GM21576 (cell line): Measurements from ENCODE around the gene LRRC74B.
A peak's percentile ranks its signal among the peaks of the same experiment; 100 is the strongest.

Source experiments
- ATAC-seq: cut with Tn5 transposase; IDR thresholded peaks from one replicate; pipeline ENCODE4 v1.9.1; 2021; ENCODE audit warnings: mild to moderate bottlenecking, moderate library complexity; ENCODE audit not compliant: unreplicated experiment

Gene LRRC74B

GRCh38 chr22:21013657-21014201, 32.0 kb upstream of the LRRC74B start:
- no peak for ATAC-seq

- peak; percentile 76 for ATAC-seq
These were observed 31.5 kb upstream of the LRRC74B start for GRCh38 chr22:21014202-21014725.

DNA sequence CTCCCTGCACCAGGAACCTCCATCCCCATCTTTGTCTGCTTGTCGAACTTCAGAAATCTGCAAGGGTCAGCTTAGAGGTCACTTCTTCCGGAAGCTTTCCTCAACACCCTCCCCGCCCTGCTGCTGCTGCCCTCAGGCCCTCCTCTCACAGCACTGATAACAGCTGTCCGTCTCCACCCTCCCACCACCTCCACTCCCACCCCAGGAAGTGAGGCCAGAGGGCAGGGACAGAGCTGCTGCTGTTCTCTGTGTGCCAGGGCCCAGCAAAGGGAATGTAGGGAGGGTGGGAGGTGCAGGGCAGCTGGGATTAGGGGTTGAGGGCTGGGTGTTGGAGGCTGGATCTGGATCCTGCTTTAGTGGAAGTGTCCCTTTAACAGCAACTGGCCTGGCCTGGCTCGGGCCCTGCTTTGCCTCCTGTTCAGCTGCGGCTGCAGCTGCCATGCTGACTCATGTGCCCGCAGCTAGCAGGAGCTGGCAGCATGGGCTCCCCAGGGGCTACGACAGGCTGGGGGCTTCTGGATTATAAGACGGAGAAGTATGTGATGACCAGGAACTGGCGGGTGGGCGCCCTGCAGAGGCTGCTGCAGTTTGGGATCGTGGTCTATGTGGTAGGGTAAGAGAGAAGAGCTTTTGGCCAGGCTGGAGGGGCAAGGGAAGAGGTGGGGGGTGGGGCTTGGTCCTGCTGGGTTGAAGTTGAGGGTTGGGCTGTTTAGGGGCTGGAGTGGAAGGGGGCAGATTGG, 30.9 kb upstream of the LRRC74B start, which contains the start of gene P2RX6:
P2RX6 (plus strand) TSS at position 440 of the 740 bp plus-strand sequence; CDS start at position 450, 10 bp downstream.
- ATAC-seq, result no peak

- no peak for ATAC-seq
These were observed 30.2 kb upstream of the LRRC74B start for GRCh38 chr22:21015466-21016006.

GRCh38 chr22:21016644-21017420, 28.9 kb upstream of the LRRC74B start:
- ATAC-seq, result no peak

DNA sequence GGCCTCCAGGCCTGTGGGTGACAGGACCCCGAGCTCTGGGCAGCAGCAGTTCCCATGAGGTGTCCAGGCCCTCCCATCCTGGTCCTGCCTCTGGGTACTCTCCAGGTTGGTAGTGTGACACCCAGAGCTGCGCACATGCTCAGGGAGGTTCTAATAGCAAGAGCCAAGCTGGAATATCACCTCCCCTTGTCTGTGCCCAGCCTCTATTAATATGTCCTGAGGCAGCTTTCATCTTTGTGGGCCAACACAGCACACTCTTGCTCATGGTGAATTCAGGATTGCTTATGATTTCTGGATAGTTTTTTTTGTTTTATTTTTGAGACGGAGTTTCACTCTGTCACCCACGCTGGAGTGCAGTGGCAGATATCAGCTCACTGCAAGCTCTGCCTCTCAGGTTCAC, 27.4 kb upstream of the LRRC74B start:
- no peak for ATAC-seq

DNA sequence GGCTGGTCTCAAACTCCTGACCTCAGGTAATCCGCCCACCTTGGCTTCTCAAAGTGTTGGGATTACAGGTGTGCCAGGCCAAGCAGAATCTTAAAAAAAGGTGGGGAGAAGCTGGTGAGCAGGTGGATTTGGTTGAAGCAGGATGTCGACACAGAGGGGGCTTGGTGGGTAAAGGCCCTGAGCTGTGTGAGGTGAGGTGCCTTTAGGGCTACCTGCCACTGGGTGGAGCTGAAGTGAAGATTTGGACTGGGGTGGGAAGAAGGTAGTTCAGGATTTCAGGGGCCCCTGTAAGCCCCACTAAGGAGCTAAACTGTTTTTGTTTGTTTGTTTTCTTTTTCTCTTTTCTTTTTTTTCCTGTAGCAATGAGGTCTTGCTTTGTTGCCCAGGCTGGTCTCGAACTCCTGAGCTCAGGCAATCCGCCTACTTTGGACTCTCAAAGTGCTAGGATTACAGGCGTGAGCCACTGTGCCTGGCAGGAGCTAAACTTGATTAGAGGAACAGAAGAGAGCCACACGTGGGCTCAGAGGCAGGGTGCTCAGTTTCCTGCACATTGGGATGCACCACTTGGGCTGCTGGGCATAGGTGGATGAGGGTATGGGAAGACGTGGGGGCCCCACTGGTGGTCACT, 24.8 kb upstream of the LRRC74B start:
- ATAC-seq, result no peak

DNA sequence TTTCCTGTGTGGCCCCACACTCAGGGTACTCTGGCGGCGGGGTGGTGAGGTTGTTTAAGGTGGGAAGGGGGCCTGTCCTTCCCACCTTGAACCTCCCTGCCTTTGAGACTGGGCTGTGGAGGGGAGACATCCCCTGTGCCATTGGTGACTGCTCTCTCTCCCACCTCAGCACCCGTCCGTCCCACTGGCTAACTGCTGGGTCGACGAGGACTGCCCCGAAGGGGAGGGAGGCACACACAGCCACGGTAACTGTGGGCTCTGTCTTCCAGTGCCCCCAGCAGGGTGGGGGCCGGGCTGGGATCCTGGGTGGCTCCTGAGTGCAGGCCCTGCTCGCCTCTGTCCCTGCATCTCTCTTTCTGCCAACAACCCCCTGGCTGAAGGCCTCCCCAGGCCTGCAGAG, 23.2 kb upstream of the LRRC74B start:
- no peak for ATAC-seq

DNA sequence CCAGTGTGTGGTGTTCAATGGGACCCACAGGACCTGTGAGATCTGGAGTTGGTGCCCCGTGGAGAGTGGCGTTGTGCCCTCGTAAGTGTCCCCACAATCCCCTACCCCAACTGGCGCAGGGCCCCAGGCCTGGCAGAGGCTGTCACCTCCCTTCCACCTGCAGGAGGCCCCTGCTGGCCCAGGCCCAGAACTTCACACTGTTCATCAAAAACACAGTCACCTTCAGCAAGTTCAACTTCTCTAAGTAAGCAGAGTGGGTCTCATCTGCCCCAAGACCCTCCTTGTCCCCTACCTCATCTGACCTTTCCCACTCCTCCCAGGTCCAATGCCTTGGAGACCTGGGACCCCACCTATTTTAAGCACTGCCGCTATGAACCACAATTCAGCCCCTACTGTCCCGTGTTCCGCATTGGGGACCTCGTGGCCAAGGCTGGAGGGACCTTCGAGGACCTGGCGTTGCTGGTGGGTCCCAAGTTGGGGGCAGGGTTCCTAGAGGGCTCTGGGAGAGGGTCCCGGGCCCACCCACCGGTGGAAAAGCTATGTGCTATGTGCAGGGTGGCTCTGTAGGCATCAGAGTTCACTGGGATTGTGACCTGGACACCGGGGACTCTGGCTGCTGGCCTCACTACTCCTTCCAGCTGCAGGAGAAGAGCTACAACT, 22.7 kb upstream of the LRRC74B start:
- no peak for ATAC-seq

DNA sequence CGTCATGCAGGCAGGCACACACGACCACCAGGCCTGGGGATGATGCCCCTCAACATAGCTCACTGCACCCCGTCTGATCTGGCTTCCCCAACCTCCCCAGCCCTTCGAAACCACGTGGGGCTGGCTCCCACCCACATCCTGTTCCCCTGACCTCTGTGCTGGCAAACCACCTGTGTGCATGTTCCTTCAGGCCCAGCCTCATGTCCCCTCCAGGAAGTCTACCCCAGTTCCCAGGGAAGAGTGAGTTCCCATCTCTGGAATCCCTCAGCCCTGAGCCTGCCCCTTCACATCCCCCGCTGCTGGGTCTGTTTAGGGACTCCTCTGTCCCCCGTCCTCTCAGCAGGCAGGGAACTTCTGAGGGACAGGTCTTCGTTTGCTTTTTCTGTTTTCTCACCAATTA, 20.5 kb upstream of the LRRC74B start:
- no peak for ATAC-seq

- ATAC-seq, result no peak
These were observed 19.7 kb upstream of the LRRC74B start for GRCh38 chr22:21025763-21026755.

- ATAC-seq, result no peak
These were observed 18.7 kb upstream of the LRRC74B start for GRCh38 chr22:21026783-21027692.

GRCh38 chr22:21028277-21029251, 17.2 kb upstream of the LRRC74B start:
- ATAC-seq, result no peak

DNA sequence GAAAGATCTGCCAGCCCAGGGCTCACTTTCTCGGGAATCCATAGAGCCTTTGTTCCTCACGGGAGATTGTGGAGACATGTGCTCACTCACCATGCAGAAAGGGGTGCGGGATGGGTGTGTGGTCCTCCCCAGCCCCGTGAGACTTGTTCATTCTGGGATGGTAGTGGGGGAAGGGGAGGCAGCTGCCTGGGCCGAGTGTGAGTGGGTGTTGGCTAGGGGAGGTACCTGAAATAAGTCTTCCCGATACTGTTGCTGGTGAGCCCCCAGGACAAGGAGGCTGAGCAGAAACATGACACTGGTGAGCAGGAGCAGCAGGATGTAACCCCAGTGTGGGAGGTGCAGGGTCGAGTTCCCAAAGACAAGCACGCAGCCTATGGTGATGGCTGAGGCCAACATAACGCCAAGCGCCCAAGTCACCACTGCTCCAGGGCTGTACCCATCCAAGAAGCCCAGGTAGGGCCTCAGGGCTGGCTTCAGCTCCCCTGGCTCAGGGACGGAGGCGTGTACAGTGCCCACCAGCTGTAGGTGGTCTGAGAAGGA, 16.2 kb upstream of the LRRC74B start:
- no peak for ATAC-seq

GRCh38 chr22:21030032-21030431, 15.7 kb upstream of the LRRC74B start:
- no peak for ATAC-seq

DNA sequence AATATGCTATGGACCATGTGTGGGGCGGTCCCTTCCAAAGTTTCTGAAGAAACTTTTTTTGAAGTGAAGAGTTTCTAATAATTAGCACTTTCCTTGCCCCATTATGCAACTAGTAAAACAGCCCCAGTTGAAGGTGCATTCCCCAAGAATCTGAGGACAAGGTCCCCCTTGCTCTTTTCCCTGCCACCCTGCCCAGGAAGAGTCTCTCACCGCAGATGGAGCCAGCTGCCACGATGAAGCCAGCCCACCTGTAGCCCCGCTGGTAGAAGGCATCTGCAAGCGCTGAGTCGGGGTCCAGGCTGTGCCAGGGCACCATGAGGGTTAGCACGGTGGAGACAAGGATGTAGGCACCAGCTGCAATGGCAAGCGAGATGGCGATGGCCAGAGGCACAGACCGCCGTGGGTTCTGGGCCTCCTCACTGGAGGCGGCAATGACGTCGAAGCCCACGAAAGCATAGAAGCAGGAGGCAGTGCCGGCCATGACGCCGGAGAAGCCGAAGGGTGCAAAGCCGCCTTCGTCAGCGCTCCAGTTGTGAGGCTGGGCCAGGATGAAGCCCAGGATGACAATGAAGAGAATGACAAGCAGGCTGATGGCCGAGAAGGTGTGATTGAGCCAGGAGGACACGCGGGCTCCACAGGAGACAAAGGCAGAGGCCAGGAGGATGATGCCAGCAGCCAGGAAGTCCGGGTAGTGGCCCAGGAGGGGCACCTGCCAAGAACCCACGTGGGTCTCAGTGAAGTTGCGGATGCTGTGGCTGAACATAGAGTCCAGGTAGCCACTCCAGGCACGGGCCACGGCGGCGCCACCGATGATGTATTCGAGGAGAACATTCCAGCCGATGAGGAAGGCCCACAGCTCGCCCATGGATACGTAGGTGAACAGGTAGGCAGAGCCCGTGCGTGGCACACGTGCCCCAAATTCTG, 14.9 kb upstream of the LRRC74B start:
- ATAC-seq, result no peak
